ENCODE measurements around the gene EPB41L4A.

- TF ChIP-seq CTCF (conservative IDR thresholded peaks at IDR 0.05) (no peak), ZFX (IDR thresholded peaks at IDR 0.05) (no peak)
These were observed 87.2 kb downstream of the EPB41L4A start for GRCh38 chr5:112331892-112332291.

Data from C4-2B (cell line).